Measurements from ENCODE around the gene ANKRD17.

The ANKRD17 gene

DNA sequence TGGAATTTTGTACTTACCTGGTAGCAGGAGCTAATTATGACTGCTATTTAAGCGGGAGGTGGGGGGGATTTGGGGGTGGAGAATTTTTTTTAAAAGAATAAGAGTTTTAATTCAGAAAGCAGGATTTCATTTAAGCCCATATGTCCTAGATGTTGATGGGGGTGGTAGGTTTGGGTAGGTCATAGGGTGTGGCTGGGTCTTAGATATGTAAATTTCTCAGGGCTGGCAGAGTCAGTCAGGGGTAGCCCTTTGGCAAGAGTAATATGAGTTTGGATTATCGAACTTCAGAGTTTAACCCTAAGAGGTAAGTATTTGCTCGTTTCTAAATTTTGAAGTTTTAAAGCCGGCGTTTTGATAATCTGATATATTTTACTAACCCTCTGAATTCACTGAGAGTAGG lies 153.9 kb downstream of the ANKRD17 start:
- no peak for DNase-seq
- Histone ChIP-seq H3K27me3 (replicated peaks; ENCODE audit: insufficient read depth, low read length) (no peaks in the 10 kb centered on the region), H3F3A (ENCODE audit: insufficient read depth, low read length) (no peaks in the 10 kb centered on the region; the same call in 1 of the 2 replicates), H3K4me2 (ENCODE audit: low read depth, low read length) (no peak overlapping the region), H3K79me2 (ENCODE audit: low read length) (no peaks in the 10 kb centered on the region), H3K27ac (ENCODE audit: low read length) (no peak overlapping the region), H4K20me1 (ENCODE audit: insufficient read depth, low read length) (no peaks in the 10 kb centered on the region), H3K4me3 (ENCODE audit: low read length) (no peak overlapping the region), H3K9me2 (replicated peaks; ENCODE audit: insufficient read depth, low read length) (no peaks in the 10 kb centered on the region), H3K9ac (ENCODE audit: low read length) (no peak overlapping the region), H2AFZ (ENCODE audit: low read length) (no peak overlapping the region), H3K9me3 (replicated peaks; ENCODE audit: insufficient read depth, low read length) (no peaks in the 10 kb centered on the region), H3K36me3 (replicated peaks; ENCODE audit: insufficient read depth, low read length) (no peaks in the 10 kb centered on the region), H3K4me1 (ENCODE audit: low read length) (no peaks in the 10 kb centered on the region)
- TF ChIP-seq EZH2phosphoT487 (IDR thresholded peaks at IDR 0.05; ENCODE audit: low read length) (no peak), EZH2 (optimal IDR thresholded peaks at IDR 0.05; ENCODE audit: low read depth, low read length) (no peak)
- TF ChIP-seq, protein P1, sequence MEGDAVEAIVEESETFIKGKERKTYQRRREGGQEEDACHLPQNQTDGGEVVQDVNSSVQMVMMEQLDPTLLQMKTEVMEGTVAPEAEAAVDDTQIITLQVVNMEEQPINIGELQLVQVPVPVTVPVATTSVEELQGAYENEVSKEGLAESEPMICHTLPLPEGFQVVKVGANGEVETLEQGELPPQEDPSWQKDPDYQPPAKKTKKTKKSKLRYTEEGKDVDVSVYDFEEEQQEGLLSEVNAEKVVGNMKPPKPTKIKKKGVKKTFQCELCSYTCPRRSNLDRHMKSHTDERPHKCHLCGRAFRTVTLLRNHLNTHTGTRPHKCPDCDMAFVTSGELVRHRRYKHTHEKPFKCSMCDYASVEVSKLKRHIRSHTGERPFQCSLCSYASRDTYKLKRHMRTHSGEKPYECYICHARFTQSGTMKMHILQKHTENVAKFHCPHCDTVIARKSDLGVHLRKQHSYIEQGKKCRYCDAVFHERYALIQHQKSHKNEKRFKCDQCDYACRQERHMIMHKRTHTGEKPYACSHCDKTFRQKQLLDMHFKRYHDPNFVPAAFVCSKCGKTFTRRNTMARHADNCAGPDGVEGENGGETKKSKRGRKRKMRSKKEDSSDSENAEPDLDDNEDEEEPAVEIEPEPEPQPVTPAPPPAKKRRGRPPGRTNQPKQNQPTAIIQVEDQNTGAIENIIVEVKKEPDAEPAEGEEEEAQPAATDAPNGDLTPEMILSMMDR (IDR thresholded peaks at IDR 0.05; ENCODE audit: low read length), result no peak

DNA sequence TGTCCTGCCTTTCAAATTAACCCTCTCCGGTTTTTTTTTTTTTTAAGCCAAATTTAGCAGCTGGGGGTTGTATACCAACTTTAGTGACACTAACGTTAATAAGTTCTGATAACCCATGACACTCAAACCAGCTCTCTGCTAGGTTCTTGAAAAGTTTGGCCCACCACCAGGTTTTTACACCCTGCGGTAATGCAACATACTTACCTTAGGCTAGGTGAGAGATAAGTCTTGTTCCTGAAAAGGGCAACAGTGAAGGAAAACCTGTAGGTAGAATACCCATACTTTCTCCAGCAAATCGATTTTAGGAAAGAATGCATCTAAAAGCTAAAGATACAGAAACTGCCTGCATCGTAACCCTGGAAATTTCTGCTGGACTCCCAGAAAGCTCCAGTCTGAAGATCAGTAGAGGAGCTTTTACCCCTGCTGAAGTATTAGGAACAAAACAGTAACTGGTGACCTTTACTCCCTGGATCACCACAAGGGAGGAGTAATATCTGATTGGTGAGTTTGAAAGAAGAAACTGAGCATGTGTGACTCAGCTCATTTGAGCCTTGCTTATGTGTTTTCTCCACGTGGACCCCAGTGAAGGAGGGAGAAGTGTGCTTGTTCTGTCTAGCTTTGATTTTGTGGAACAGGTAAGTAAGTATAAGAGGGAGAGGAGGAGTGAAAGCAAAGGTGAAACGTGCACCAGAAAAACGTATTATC lies 154.6 kb downstream of the ANKRD17 start:
- Histone ChIP-seq H4K20me1 (ENCODE audit: insufficient read depth, low read length) (no peaks in the 10 kb centered on the region), H2AFZ (ENCODE audit: low read length) (no peak overlapping the region), H3K27me3 (replicated peaks; ENCODE audit: insufficient read depth, low read length) (no peaks in the 10 kb centered on the region), H3K9ac (ENCODE audit: low read length) (no peak overlapping the region), H3F3A (ENCODE audit: insufficient read depth, low read length) (no peaks in the 10 kb centered on the region; the same call in 1 of the 2 replicates), H3K79me2 (ENCODE audit: low read length) (no peaks in the 10 kb centered on the region), H3K9me2 (replicated peaks; ENCODE audit: insufficient read depth, low read length) (no peaks in the 10 kb centered on the region), H3K36me3 (replicated peaks; ENCODE audit: insufficient read depth, low read length) (no peaks in the 10 kb centered on the region), H3K9me3 (replicated peaks; ENCODE audit: insufficient read depth, low read length) (no peaks in the 10 kb centered on the region), H3K4me3 (ENCODE audit: low read length) (no peak overlapping the region), H3K4me1 (ENCODE audit: low read length) (no peaks in the 10 kb centered on the region), H3K4me2 (ENCODE audit: low read depth, low read length) (no peak overlapping the region), H3K27ac (ENCODE audit: low read length) (no peak overlapping the region)
- DNase-seq, result no peak
- TF ChIP-seq, protein P1 (IDR thresholded peaks at IDR 0.05; ENCODE audit: low read length), result no peak
- TF ChIP-seq EZH2phosphoT487 (IDR thresholded peaks at IDR 0.05; ENCODE audit: low read length), result no peak
- no peak for TF ChIP-seq EZH2 (optimal IDR thresholded peaks at IDR 0.05; ENCODE audit: low read depth, low read length)

DNA sequence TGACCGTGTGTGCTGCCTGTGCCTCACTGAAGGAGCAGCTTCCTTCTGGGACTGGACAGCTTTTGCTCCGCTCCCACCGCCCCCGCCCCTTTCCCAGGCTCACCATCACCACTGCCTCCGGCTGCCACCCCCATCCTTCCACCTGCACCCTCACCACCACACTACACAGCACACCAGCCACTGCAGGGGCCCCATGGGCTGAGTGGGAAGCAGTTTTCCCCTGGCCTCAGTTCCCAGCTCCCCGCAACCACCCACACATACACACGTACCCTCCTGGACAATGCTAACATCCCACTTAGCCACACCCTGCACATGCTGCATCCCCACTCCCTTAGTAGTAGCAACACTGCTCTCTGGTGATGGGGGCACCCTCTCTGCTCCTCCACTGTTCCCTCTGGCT lies 159.5 kb downstream of the ANKRD17 start:
- Histone ChIP-seq H3K4me2 (ENCODE audit: low read depth, low read length) (no peak overlapping the region), H3K9me3 (replicated peaks; ENCODE audit: insufficient read depth, low read length) (no peaks in the 10 kb centered on the region), H3K9me2 (replicated peaks; ENCODE audit: insufficient read depth, low read length) (no peaks in the 10 kb centered on the region), H4K20me1 (ENCODE audit: insufficient read depth, low read length) (no peaks in the 10 kb centered on the region), H3K9ac (ENCODE audit: low read length) (no peak overlapping the region), H3K4me3 (ENCODE audit: low read length) (no peak overlapping the region), H3K36me3 (replicated peaks; ENCODE audit: insufficient read depth, low read length) (0 out of 2 replicates have a peak, but pooled peaks cover 4% of the 10 kb centered on the region), H3F3A (ENCODE audit: insufficient read depth, low read length) (no peaks in the 10 kb centered on the region), H2AFZ (ENCODE audit: low read length) (no peak overlapping the region), H3K27ac (ENCODE audit: low read length) (no peak overlapping the region), H3K27me3 (replicated peaks; ENCODE audit: insufficient read depth, low read length) (no peaks in the 10 kb centered on the region), H3K4me1 (ENCODE audit: low read length) (no peaks in the 10 kb centered on the region), H3K79me2 (ENCODE audit: low read length) (no peaks in the 10 kb centered on the region)
- TF ChIP-seq EZH2phosphoT487 (IDR thresholded peaks at IDR 0.05; ENCODE audit: low read length) (no peak), EZH2 (optimal IDR thresholded peaks at IDR 0.05; ENCODE audit: low read depth, low read length) (no peak)
- TF ChIP-seq, protein P1 (IDR thresholded peaks at IDR 0.05; ENCODE audit: low read length), result no peak
- no peak for DNase-seq

Data from MM.1S (cell line).